HuH-7 (cell line): ENCODE results near the gene TFF2.

Source experiments
- DNase-seq: peaks from one replicate; pipeline ENCODE4 v3.0.0; 2011; ENCODE audit warnings: low spot score

TFF2 gene

DNA sequence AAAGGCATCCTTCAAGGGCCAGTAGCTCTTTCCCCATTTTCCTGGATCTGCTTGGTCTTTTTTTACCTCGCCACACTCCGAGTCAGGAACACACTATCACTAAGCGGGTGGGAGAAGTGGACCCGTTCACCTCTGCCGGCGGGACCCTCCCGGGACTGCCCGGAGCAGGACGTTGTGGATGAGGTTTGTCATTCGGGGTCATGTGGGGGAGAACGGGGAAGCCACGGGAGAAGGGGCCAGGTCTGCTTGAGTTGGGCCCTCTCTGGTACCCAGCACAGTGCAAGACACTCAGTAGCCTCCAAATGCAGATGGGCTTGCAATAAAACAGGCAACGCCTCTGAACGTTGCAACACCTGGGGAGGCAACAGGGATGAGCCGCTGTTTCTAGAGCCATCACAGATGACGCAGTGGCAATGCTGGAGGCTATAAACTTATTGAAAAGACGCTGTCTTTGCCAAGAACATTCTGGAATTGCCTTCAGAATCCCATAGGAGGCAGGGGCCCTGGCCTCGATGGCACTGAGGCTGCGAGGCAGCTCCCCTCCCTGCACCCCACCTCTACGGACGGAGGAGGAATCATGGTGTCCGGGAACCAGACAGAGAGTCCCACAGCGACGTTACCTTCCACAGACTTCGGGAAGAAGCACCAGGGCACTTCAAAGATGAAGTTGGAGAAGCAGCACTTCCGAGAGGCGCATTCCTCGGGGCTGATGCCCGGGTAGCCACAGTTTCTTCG, 3.8 kb downstream of the TFF2 start:
- no peak for DNase-seq

DNA sequence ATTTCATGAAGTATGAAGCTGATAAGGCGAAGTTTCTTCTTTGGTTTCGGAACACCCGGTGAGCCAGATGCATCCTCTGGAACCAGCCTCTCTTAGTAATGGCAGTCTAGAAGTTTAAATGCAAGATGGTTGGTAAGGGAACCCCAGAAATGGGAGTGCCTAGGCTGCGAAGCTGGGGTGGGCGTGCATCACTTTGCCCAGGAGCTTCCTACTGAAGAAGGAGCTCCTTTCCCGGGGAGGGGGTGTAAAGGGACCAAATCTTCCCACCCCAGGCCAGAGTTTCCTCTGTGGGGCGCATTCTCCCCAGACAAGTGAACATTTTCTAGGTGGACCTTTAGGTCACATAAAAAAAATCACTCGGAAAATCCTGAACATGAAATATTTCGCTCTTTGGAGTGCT, 4.4 kb downstream of the TFF2 start:
- DNase-seq, result no peak

DNA sequence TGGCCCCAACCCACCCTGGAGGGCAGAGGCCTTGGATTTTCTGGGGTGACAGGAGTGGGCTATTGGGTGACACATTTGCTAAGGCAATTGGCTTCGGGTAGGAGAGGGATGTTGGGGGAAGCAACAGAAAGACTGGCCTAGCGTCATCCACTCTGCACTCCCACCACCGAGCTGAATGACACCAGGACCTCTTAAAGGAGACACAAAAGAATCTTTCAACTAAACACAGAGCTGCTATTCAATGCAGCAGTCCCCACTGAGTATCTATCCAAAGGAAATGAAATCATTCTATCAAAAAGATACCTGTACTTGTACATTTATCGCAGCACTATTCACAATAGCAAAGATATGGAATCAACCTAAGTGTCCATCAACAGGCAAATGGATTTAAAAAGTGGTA, 6.2 kb downstream of the TFF2 start:
- no peak for DNase-seq

DNA sequence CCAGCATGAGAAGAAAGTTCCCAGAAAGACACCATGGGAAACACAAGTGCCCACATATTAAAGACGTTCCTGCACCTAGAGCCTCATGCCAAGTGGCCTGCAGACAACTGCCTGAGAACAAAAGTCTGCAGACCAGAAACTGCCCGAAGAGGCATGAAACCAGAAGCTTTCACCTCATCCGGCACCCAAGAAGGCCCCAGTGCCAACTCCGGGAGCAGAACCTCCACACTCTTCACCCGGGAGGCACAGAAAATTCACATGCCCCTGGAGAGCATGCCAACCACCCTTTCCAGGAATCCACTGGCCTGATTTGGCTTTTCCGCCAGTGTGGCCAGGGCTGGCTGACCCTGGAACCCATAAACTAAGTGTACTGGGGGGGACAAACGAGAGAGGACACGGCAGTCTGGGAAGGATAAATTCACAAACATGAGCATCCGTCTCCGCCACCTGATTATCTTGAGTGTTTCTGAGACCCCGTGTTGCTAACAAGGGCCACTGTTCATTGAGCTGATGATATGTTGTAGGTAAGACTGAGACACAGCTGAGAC, 6.8 kb downstream of the TFF2 start:
- DNase-seq, result no peak

DNA sequence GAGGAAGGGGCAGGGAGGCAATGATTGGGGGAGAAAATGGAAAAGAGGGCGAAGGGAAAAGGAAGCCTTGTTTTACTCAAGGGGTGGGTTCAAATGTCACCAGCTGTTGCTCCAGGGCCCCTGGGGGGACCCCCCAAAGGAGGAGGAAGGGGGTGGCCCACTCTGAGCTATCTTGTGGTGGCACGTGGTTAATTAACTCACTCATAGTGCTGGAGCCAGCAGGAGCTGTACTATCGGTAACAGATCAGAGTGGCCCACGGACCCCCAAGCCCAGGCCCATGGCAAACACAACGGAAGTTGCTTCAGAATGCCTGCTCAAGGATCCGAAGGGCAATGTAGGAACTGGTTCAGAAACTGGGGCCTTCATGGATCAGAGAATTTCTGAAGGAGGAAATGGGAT, 7.2 kb downstream of the TFF2 start:
- no peak for DNase-seq

DNA sequence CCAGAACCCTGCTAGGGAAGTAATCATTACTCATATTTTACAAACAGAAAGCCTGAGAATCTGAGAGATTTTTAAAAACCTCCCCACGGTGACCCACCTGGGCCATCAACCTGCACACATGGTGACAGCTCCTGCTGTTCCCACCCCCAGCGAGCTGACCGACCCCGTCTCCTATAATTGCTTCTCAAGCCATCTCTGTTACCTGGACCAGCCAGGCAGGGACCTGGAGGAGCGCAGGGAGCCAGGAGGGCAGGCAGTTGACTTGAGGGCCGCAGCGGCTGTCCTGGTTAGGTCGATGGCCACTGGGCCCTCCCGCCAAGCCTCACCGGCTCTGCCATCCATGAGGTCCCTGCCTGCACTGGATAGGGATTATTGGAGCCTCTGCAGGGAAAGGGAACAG, 7.7 kb downstream of the TFF2 start:
- DNase-seq, result no peak

DNA sequence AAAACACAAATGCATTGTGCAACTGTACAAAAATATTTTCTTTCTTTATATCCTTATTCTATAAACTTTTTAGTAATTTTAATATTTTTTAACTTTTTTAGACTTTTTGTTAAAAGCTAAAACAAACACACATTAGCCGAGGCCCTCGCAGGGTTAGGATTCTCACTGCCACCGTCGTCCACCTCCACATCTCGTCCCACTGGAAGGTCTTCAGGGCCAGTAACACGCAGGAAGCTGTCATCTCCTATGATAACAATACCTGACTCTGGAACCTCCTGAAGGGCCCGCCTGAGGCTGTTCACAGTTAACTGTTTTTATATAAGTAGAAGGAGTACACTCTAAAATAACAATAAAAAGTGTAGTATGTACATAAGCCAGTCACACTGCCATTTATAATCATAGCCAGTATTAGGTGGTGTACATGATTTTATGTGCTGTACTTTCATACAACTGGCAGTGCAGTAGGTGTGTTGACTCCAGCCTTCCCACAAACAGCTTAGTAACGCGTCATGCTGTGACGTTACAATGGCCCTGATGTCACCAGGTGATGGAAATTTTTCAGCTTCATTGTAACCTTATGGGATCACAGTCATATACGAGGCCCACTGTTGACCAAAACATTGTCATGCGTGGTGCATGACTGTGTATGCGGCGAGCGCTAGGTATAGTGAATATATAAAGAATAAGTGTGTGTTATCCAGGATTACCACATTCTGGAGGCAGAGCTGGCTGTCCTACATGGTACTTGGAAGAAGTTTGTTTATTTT, 8.8 kb downstream of the TFF2 start:
- DNase-seq, result no peak

DNA sequence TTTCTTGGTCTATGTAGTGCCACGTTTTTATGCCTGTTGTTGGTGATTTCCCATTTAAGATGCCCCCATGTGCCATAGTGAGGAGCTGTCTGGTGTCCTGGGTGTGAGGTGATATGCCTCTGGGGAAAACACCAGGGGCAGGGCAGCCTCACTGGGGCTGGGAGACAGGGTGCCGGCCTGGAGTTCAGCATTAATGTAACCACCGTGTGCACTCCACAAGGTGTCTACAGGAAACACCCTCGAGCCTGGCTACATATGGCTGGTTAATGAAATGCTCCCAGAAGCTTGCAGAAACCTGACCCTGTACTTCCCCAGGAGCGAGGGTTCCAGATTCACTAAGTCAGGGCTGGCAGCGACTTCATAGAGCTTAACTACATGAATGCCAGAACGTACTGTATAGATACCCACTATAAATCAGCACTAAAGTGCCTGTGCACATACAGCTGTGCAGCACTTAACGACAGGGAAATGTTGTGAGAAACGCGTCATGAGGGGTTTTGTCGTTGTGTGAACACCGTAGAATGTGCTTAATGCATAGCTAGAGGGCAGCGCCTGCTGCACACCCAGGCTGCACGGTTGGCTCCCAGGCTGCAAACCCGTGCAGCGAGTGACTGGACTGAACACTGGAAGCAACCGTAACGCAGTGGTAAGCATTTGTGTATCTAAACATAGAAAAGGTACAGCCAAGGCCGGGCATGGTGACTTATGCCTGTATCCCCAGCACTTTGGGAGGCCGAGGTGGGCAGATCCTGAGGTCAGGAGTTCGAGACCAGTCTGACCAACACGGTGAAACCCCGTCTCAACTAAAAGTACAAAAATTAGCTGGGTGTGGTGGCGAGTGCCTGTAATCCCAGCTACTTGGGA, 10.4 kb downstream of the TFF2 start:
- no peak for DNase-seq

DNA sequence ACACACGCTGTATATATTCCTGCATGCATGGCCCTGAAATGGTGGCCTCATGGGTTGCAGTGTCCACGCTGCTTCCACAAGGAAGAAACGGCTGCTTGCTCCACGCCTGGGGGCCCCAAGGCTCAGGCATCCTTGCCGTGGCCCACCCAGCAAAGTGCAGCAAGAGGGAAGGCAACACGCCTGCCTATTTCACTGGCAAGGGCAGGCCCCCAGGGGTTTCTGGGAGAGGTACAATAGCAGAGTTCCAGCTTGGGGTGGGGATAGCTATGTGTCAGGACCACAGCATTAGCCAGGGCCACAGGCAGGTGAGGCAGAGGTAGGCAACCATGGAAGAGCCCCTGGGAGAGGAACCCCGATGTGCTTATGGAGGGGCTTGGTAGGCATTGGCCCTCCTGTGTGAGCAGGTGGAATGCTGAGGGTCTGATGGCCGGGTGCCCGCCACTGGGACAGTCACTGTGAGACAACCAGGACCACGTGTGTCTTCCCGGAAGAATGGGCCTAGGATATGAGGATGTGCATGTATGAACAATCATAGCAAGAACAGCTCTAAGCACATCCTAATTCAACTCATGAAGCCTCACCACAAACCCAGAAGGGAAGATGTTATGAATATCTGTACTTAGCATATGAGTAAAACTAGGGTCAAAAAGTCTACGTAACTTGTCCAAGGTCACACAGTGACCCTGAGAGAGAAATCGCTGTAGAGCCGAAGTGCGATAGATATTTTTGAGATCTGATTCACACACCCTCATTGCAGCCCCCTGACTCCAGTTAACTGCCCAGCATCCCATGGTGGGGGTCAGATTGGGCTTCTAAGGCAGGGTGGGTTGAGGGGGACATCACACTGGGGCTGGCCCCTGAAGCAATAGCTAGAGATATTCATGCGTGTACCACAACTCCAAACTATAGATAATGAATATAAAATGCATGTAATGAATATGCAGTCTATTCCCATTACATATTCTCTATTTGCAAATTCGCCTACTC, 11.8 kb downstream of the TFF2 start:
- no peak for DNase-seq

DNA sequence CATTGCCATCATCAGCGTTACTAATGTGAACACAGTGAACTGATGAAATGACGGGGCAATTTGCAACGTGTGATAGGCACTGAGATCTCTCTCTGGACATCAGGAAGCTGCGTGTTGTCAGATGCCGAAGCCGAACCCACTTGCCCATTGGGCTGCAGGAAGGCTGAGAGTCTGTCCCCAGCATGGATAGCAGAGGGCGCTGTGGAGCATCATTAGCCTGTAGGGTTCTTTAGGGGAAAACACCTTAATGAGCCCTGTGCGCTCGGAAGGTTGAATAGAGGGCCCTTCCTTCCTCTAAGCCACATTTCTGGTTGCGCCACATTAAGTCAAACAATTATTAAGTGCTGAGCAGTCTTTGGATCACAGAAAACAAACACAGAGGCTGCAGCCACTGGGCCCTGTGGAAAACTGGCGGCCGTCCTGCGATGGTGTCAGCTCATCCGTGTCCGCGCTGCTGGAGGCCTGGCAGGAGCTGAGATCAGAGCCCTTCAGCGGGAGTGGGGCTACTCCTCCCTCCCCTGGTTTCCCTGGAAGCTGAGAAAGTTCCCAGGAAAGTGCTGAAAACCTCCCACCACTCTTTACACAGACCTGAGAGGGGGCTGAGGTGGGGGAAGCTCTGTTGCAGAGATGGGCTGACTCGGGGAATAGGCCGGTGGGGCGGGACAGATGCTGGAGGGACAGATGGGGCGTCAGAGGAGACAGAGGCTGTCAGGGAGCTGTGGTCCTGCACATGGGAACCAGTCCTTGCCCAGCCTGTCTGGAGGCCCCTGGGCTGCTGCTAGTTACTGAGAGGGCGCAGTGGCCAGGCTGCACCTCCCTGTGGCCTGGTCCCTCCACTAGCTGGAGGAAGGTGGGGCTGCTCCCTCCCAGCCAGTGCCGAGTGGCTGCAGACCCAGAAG, 12.7 kb downstream of the TFF2 start:
- peak; percentile 64 for DNase-seq

DNA sequence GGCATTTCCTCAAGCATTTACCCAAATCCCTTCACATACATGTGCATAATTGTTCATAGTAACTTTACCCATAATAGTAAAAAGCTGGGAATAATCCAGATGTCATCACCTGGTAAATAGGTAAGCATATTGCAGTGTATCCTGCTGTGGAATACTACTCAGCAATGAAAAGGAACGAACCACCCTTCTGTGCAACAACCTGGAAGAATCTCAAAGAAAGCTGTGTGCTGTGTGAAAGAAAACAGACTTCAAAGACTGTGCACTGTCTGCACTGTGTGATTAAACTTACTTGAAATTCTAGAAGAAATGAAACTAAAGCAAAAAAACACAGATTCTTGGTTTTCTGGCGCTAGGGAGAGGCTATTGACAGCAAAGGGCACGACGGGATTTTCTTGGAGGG, 13.5 kb downstream of the TFF2 start:
- no peak for DNase-seq

DNA sequence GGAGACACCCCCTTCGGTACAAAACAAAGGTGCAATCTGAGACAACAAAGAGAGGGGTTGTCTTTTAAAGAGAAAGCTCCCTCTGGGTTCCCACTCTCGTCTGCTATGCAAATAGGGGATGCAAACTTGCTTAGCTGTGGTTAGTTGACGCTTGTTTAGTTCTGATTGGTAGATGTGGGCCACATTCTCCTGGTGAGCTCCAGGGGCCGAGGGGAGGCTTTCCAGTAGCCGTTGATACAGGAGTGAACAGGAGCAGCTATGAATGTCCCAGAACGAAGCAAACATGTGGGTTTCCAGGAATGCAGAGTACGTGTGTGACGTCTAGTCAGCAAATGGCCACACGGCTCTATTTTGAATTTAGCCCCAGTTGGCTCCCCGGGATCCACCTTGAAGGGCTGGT, 14.7 kb downstream of the TFF2 start:
- DNase-seq, result no peak

DNA sequence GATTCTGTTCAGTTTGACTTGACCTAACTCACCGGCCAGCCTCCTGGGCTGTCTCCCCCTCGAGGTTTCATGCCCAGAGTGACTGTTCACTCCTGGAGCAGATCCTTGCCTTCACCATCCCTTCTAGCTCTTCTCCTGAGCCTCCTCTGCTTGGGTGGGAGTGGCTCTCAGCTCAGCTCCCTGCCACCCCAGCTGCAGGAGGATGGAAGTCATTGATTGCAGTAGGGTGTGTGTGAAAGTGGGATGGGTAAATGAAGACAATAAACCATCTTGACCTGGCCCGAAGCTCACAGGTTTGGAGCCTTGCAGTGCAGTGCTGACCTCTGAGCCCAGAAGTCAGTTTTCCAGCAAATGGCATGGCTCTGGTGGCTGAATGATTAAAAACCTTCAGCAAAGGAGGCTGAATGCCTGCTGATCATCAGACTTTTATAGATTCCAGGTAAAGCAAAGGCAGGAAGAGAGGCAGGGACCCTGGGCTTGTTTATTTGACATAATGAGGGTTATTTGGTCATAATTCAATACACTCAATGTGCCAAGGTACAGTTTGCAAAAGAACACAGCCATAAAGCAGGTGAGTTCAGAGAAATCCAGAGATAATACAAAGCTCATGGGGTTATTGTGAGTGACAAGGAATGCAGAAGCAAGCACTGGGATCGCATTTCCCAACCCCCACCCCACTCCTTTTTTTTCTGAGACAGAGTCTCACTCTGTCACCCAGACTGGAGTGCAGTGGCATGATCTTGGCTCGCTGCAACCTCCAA, 18.1 kb downstream of the TFF2 start:
- no peak for DNase-seq

DNA sequence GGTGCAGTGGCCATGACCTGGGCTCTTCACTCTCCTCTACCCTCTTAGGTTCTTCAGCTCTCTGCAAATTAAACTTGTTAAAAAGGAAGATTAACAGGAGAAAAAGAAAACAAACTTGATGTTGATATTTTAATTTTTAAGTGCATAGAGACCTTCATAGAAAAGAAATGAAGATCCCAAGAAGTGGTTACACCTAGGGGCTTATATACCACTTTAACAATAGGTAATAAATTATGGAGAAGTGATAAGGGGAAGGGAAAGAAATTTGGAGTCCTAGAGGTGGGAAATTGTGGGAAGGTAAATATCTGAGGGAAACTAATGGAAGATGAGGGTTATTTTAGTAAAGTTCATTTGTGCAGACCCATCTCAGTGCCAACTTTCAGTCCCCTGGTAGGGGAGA, 19.1 kb downstream of the TFF2 start:
- DNase-seq, result no peak

DNA sequence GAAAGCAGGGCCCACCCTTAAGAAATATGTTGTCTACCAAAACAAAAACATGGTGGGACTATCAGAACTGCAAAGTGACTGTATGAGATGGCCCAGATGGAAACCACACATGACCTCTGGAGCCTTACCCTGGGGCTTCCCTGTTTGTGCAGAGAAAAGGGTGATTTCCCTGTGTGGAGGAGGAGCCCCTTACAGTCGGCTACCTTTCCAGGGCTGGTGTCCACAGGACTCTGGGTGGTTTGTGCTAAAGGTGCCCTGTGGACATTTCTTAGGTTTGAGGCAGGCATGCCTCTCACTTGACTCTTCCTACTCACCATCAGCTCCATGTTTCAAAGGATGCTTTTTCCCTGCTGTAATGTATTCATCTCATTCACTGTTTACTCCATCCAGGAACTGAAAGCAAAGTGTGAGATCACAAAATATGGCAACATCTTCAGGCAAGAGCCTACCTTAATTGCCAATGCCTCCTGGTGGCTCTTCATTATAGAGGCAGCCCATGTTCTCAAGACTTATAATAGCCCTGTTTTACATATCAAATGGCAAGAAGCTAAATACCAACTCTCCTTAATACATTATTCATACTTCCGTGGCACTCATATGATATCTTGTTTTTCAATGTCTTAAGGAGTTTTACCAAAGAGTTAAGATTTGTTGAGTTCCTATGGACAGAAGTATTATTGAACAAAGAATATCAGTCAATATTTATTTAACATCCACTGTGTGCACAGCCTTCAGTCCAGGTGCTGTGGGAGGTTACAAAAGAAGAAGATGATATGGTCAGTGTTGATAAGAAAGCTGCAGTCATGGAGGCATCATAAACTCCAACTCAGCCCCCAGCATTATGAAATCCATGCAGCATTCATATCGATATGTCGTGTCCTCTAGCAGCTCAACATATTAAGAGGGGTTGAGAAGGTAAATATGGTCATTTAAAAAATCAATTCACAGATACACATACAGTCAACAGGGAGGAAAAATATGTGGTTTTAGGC, 20.1 kb downstream of the TFF2 start:
- DNase-seq, result no peak

DNA sequence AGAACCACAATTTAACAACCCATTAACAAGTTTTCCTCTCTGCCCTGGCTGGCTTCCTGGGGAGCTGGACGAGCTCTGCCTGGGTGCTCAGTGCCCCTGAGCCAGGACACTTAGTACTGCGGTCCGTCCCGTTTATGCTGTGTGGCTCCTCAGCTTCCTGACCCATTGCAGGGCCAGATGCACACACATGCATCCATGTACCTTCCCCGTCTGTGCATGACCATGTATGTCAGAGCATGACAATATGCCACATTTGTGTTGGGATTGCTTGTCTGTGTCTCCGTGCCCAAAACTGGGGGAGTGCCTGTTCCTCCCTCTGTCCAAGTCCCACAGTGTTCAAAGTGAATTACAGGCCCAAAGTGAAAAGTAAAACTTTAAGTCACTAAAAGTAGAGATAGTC, 25.9 kb downstream of the TFF2 start:
- DNase-seq, result no peak

DNA sequence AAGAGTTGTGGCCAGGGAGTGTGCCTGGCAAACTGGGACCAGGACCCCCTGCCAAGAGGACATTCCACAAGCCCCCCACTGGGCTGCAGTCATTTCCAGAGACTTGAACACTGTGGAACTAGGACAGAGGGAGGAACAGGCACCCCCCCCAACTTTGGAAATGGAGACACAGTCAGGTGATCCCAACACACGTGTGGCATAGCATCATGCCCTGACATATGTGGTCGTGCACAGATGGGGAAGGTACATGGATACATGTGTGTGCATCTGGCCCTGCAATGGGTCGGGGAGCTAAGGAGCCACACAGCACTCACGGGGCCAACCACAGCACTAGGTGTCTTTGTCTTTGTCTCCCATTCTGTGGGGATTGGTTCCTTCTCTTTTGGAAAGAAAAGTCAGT, 28.9 kb downstream of the TFF2 start:
- no peak for DNase-seq

DNA sequence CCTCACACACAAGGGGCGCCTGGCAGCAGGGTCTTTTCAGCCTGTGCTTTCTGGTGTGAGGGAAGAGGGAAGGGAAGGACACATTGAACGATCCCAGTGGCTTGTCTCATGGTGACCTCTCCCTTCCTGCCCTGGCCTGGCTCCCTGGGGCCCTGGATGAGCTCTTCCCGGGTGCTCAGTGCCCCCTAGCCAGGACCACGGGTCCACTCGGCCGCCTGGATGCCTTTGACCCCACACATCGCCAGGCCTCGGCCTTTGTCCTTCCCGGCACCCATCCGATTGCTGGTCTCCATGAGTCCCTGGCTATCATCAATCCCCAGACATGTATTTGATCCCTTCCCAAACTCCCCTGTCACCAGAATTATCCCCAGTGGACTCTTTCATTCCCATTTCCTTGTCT, 29.6 kb downstream of the TFF2 start:
- DNase-seq, result no peak
